Hepatocyte (in vitro differentiated cells): ENCODE measurements around the gene ABCB8. TPM values are rescaled to one million over a fixed set of nuclear protein-coding genes. Genes with fewer than 3 reads are reported as not detected.

Experiments
- DNase-seq: peaks from one replicate; pipeline ENCODE4 v3.0.0-alpha.2; 2016; ENCODE audit warnings: low spot score
- H2AFZ ChIP-seq: fragments of 200-600 bp; sonication (generic); 2 replicates; pipeline ENCODE4 v1.6.0; 2016; ENCODE audit warnings: antibody characterized with exemption, mild to moderate bottlenecking
- H3K27ac ChIP-seq: fragments of 200-600 bp; sonication (generic); 2 replicates; pipeline ENCODE4 v1.5.1; 2016; ENCODE audit warnings: mild to moderate bottlenecking
- H3K27me3 ChIP-seq: fragments of 200-600 bp; sonication (generic); 2 replicates; pipeline ENCODE4 v1.6.1; 2016
- H3K36me3 ChIP-seq: fragments of 200-600 bp; sonication (generic); replicated peaks from 2 replicates; pipeline ENCODE4 v1.5.1; 2016; ENCODE audit warnings: low read depth; ENCODE audit not compliant: insufficient read depth
- H3K4me1 ChIP-seq: fragments of 200-600 bp; sonication (generic); 2 replicates; pipeline ENCODE4 v1.5.1; 2016; ENCODE audit warnings: mild to moderate bottlenecking, moderate library complexity; ENCODE audit not compliant: insufficient read depth
- H3K4me2 ChIP-seq: fragments of 200-600 bp; sonication (generic); 2 replicates; pipeline ENCODE4 v1.6.0; 2016
- H3K4me3 ChIP-seq: fragments of 200-600 bp; sonication (generic); 2 replicates; pipeline ENCODE4 v1.5.1; 2016; ENCODE audit warnings: mild to moderate bottlenecking
- H3K79me2 ChIP-seq: fragments of 200-600 bp; sonication (generic); 2 replicates; pipeline ENCODE4 v1.6.0; 2017; ENCODE audit warnings: mild to moderate bottlenecking
- H3K9me2 ChIP-seq: fragments of 200-600 bp; sonication (generic); replicated peaks from 2 replicates; pipeline ENCODE4 v1.6.0; 2017; ENCODE audit warnings: mild to moderate bottlenecking; ENCODE audit not compliant: insufficient read depth
- H3K9me3 ChIP-seq: fragments of 200-600 bp; sonication (generic); 2 replicates; pipeline ENCODE4 v1.5.1; 2016; ENCODE audit warnings: low read depth, mild to moderate bottlenecking
- H4K20me1 ChIP-seq: fragments of 200-600 bp; sonication (generic); 2 replicates; pipeline ENCODE4 v1.6.0; 2016; ENCODE audit warnings: mild to moderate bottlenecking; ENCODE audit not compliant: insufficient read depth, poor library complexity, severe bottlenecking
- EZH2 ChIP-seq: fragments of 200-600 bp; sonication (generic); IDR thresholded peaks from 2 replicates; pipeline ENCODE4 v1.6.1; 2016; ENCODE audit warnings: antibody characterized with exemption, mild to moderate bottlenecking, borderline replicate concordance
- EZH2phosphoT487 ChIP-seq: fragments of 200-600 bp; sonication (generic); IDR thresholded peaks from one replicate; pipeline ENCODE4 v1.6.1; 2018; ENCODE audit warnings: antibody characterized with exemption, mild to moderate bottlenecking, low read depth, moderate library complexity; ENCODE audit not compliant: unreplicated experiment, severe bottlenecking
- WGBS: methylation state at CpG from one replicate; pipeline ENCODE4 v1.1.6; 2016; ENCODE audit warnings: low lambda C conversion rate; ENCODE audit errors: missing lambda C conversion rate; 5-methylcytosine and 5-hydroxymethylcytosine counted together
- polyA plus RNA-seq: library from polyadenylated mRNA; unstranded; fragments of >200 nt; fragmentation: Nextera tagmentation; extraction: Ambion mirVana; gene quantifications from 2 replicates; pipeline ENCODE4 v1.2.1, GENCODE V29; 2016
- total RNA-seq: library from RNA; depleted of rRNA; stranded (reverse); fragments of >200 nt; gene quantifications from 2 replicates; pipeline ENCODE4 v1.2.3, GENCODE V29; 2014
- TF ChIP-seq, protein P1 (sequence below): fragments of 200-600 bp; sonication (generic); IDR thresholded peaks from 2 replicates; pipeline ENCODE4 v1.5.1; 2016; ENCODE audit warnings: antibody characterized with exemption, mild to moderate bottlenecking; ENCODE audit not compliant: poor library complexity

The ABCB8 gene
- total and polyA plus RNA-seq, 2 experiments from 2014 or later: 24.4 to 32.6 TPM

DNA sequence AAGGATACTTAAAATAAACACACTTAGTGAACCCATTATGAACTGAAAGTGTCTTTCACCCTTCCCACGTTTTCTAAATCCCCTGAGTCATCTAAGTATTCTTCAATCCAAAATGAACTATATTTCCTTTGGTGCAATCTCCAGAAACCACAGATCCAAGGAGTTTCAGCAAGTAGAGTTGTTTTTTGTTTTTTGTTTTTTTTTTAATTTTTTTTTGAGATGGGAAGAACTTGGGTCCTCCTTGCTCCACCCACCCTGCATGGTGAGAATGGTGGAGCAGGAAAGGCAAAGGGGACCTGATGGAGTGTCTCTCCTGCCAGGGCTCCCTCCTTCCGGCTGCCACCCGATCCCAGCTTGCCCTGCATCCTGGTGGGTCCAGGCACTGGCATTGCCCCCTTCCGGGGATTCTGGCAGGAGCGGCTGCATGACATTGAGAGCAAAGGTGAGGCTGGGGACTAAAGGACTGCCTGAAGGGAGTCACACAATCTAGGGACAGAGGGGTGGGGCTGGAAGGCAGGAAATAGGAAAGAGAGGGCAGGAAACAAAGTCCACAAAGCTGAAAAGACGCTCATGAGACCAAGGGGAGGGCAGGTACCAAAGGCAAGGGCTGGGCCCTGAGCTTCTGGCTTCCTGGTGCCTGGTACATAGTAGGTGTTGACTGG lies 16.1 kb upstream of the ABCB8 start:
- peaks cover 2% of the 10 kb centered on the region for H3K27me3 ChIP-seq
- H3K27ac ChIP-seq: peak overlapping the region; percentile 79
- no peaks in the 10 kb centered on the region for H3K9me3 ChIP-seq
- H3K9me2 ChIP-seq: no peaks in the 10 kb centered on the region
- H3K4me1 ChIP-seq: peaks cover 33% of the 10 kb centered on the region
- H3K4me2 ChIP-seq: peak overlapping the region; percentile 78
- TF ChIP-seq, protein P1, sequence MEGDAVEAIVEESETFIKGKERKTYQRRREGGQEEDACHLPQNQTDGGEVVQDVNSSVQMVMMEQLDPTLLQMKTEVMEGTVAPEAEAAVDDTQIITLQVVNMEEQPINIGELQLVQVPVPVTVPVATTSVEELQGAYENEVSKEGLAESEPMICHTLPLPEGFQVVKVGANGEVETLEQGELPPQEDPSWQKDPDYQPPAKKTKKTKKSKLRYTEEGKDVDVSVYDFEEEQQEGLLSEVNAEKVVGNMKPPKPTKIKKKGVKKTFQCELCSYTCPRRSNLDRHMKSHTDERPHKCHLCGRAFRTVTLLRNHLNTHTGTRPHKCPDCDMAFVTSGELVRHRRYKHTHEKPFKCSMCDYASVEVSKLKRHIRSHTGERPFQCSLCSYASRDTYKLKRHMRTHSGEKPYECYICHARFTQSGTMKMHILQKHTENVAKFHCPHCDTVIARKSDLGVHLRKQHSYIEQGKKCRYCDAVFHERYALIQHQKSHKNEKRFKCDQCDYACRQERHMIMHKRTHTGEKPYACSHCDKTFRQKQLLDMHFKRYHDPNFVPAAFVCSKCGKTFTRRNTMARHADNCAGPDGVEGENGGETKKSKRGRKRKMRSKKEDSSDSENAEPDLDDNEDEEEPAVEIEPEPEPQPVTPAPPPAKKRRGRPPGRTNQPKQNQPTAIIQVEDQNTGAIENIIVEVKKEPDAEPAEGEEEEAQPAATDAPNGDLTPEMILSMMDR: no peak
- TF ChIP-seq EZH2: no peak
- TF ChIP-seq EZH2phosphoT487: no peak
- WGBS: 67% methylated on average over 6 of the region's 6 CpGs
- DNase-seq: peak; percentile 73
- no peaks in the 10 kb centered on the region for H3K36me3 ChIP-seq
- H3K4me3 ChIP-seq: no peak overlapping the region
- no peaks in the 10 kb centered on the region for H3K79me2 ChIP-seq
- no peak overlapping the region for H2AFZ ChIP-seq
- H4K20me1 ChIP-seq: no peaks in the 10 kb centered on the region

DNA sequence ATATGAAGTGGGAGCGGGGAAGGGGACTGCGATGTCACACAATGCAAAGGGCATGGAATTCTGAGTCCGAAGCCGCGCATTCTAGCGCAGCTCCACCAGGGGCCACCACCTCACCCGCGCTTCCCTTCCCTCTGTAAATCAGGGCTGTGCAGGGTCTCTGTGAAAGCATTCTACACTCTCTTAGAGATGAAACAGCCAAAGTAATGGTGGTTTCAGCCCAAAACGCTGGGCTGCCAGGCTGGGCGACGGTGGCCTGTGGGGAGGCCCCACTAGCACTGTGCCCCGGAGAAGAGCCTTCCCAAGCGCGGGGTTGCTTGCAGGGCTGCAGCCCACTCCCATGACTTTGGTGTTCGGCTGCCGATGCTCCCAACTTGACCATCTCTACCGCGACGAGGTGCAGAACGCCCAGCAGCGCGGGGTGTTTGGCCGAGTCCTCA lies 15.3 kb upstream of the ABCB8 start:
- Histone ChIP-seq H3K4me1 (peaks cover 35% of the 10 kb centered on the region), H3K4me2 (peak overlapping the region; percentile 78), H3K9me3 (no peaks in the 10 kb centered on the region), H2AFZ (no peak overlapping the region), H3K9me2 (no peaks in the 10 kb centered on the region), H3K79me2 (no peaks in the 10 kb centered on the region), H3K4me3 (no peak overlapping the region), H3K27ac (peak overlapping the region; percentile 79), H3K27me3 (peaks cover 8% of the 10 kb centered on the region), H3K36me3 (no peaks in the 10 kb centered on the region), H4K20me1 (no peaks in the 10 kb centered on the region)
- DNase-seq: peak; percentile 72
- TF ChIP-seq EZH2 (no peak), EZH2phosphoT487 (no peak)
- TF ChIP-seq, protein P1: peak; percentile 56
- WGBS: 31% methylated on average over 23 of the region's 23 CpGs

DNA sequence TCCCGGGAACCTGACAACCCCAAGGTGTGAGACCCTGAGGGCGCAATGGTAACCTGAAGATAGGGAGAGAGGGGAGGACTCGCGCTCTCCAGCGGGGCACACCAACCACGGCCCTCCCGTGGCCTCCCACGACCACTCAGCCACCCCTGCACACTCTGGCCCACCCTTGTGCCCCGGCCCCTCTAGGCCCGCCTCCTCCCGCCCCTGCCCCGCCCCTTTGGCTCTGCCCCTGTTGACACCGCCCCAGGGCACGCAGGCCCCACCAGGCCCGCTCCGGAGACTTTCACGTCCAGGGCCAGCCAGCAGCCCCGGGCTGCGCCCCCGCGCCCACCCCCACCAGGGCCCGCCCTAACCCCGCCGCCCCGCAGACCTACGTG lies 14.9 kb upstream of the ABCB8 start:
- Histone ChIP-seq H3K79me2 (no peaks in the 10 kb centered on the region), H3K4me1 (peaks cover 37% of the 10 kb centered on the region), H3K9me2 (no peaks in the 10 kb centered on the region), H2AFZ (no peak overlapping the region), H3K27ac (peak overlapping the region; percentile 79), H3K4me3 (no peak overlapping the region), H3K4me2 (peak overlapping the region; percentile 78), H3K36me3 (no peaks in the 10 kb centered on the region), H3K27me3 (peaks cover 8% of the 10 kb centered on the region), H4K20me1 (no peaks in the 10 kb centered on the region), H3K9me3 (no peaks in the 10 kb centered on the region)
- no peak for TF ChIP-seq EZH2phosphoT487
- TF ChIP-seq, protein P1: no peak
- no peak for TF ChIP-seq EZH2
- WGBS: 25% methylated on average over 4 of the region's 26 CpGs
- DNase-seq: no peak
